ENCODE measurements around the gene PCDH19. TPM values are rescaled to one million over a fixed set of nuclear protein-coding genes. Genes with fewer than 3 reads are reported as not detected.

The PCDH19 gene
- total and polyA plus RNA-seq, 10 of the 15 experiments (the other 5 are each of a cell fraction or from before 2014, with no cell fraction given): 0.01 TPM; not detected in 9

DNA sequence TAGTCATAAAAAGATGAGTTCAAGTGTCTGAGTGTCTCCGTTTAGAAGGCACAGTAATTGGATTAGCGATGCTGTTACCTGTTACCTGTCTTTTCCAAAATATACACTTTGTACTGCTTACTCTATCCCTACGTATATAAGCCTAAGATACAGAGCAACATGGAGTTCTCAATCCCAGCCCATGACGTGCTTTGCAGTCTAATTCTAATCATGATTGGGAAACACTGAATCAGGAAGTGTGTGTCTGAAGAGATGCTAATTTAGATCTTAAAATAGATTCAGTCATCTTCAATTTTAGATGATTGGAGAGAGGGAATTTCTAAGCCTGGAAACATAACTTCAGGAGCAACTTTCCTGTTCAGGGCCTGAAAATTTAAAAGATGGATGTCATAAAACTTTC is 115.1 kb downstream of the PCDH19 start (continued):
- TF ChIP-seq HDGF (IDR thresholded peaks at IDR 0.05) (no peak), MEF2A (IDR thresholded peaks at IDR 0.05; ENCODE audit: insufficient read depth, low read depth, low read length) (no peak), MTA2 (IDR thresholded peaks at IDR 0.05; ENCODE audit: low read depth) (no peak), PML (IDR thresholded peaks at IDR 0.05; ENCODE audit: low read length) (no peak)
- TF ChIP-seq, protein P1, sequence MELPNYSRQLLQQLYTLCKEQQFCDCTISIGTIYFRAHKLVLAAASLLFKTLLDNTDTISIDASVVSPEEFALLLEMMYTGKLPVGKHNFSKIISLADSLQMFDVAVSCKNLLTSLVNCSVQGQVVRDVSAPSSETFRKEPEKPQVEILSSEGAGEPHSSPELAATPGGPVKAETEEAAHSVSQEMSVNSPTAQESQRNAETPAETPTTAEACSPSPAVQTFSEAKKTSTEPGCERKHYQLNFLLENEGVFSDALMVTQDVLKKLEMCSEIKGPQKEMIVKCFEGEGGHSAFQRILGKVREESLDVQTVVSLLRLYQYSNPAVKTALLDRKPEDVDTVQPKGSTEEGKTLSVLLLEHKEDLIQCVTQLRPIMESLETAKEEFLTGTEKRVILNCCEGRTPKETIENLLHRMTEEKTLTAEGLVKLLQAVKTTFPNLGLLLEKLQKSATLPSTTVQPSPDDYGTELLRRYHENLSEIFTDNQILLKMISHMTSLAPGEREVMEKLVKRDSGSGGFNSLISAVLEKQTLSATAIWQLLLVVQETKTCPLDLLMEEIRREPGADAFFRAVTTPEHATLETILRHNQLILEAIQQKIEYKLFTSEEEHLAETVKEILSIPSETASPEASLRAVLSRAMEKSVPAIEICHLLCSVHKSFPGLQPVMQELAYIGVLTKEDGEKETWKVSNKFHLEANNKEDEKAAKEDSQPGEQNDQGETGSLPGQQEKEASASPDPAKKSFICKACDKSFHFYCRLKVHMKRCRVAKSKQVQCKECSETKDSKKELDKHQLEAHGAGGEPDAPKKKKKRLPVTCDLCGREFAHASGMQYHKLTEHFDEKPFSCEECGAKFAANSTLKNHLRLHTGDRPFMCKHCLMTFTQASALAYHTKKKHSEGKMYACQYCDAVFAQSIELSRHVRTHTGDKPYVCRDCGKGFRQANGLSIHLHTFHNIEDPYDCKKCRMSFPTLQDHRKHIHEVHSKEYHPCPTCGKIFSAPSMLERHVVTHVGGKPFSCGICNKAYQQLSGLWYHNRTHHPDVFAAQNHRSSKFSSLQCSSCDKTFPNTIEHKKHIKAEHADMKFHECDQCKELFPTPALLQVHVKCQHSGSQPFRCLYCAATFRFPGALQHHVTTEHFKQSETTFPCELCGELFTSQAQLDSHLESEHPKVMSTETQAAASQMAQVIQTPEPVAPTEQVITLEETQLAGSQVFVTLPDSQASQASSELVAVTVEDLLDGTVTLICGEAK (IDR thresholded peaks at IDR 0.05; ENCODE audit: borderline replicate concordance): no peak

DNA sequence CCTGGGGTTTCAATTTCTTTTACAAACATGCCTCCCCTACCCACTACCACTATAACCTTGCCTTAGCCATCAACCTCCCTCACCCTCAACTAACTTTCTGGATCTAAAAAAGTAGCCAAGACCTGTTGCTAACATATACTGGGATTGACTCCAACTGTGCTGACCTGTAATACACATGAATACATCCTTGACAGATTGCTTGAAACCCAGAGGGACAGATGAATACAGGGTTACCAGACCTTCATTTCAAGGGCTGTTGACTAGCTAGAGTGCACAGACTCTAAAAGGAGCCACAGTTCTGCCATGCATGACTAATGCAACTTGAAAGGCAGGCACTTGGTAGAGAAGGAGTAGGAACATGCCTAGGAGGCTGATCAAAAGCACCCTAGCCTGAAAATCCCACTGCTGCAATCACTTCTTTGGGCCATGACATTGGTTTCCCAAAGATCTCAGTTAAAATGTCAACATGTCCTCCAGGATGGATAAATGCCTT is 121.0 kb downstream of the PCDH19 start:
- DNase-seq (ENCODE audit: low read depth, low spot score): no peak
- no peaks in the 10 kb centered on the region for H4K20me1 ChIP-seq (ENCODE audit: control insufficient read depth, insufficient read depth)
- H3K36me3 ChIP-seq (ENCODE audit: control insufficient read depth in 2 of 2, insufficient read depth in 2 of 2, low read length in 1 of 2): no peaks in the 10 kb centered on the region
- in situ Hi-C loops (cut with MboI) (no loop called here), intact Hi-C loops (cut with micrococcal nuclease; ENCODE audit: unreplicated experiment) (no loop called here)
- ChIA-PET POLR2A (no interaction called here), SMC1A (ENCODE audit: uncharacterized antibody, unreplicated experiment) (no interaction called here), RAD21 (ENCODE audit: unreplicated experiment) (no interaction called here), CTCF (no interaction called here)
- ATAC-seq: no peak
- H3K4me3 ChIP-seq: no peak overlapping the region
- no peak overlapping the region for H3K27ac ChIP-seq (ENCODE audit: control insufficient read depth, insufficient read depth)
- H3K27me3 ChIP-seq (replicated peaks in 1 of 2; ENCODE audit: control insufficient read depth in 2 of 2, insufficient read depth in 2 of 2, low read length in 1 of 2): no peaks in the 10 kb centered on the region
- BruUV-seq (replicated peaks): no TSS peak
- no peaks in the 10 kb centered on the region for H3K4me1 ChIP-seq (ENCODE audit: control insufficient read depth, insufficient read depth, low read length)
- H3K4me2 ChIP-seq (ENCODE audit: control insufficient read depth, insufficient read depth): no peak overlapping the region
- H2AFZ ChIP-seq (ENCODE audit: control insufficient read depth, low read depth, low read length): no peak overlapping the region
- no peaks in the 10 kb centered on the region for H3K9me3 ChIP-seq (replicated peaks; ENCODE audit: control insufficient read depth, insufficient read depth, low read length)
- no peak for TF ChIP-seq CEBPB (IDR thresholded peaks at IDR 0.05; ENCODE audit: borderline replicate concordance in 1 of 2, low read depth in 2 of 2, low read length in 2 of 2)
- H3K79me2 ChIP-seq (ENCODE audit: control insufficient read depth, insufficient read depth, low read length): no peaks in the 10 kb centered on the region
- H3K9ac ChIP-seq (ENCODE audit: control insufficient read depth, insufficient read depth, low read length): no peak overlapping the region
- FAIRE-seq: no peak

Measured in GM12878 (cell line).